Mucosa of gallbladder (tissue), 1 donor: ENCODE data around the gene ZBTB8B. TPM values are rescaled to one million over a fixed set of nuclear protein-coding genes. Genes with fewer than 3 reads are reported as not detected.

Experiments used
- DNase-seq: peaks from one replicate; pipeline ENCODE4 v3.0.0-alpha.2; 2020; ENCODE audit warnings: low spot score
- total RNA-seq: library from RNA; stranded (reverse); gene quantifications from one replicate; pipeline ENCODE4 v1.2.1, GENCODE V29; 2021
- donor health status: DM: no; HTN: no; CAD: no.

ZBTB8B gene
- total RNA-seq, 1 donor from 2014 or later: 0.03 TPM

GRCh38 chr1:32507021-32507420 is 42.1 kb downstream of the ZBTB8B start:
- no peak for DNase-seq

- no peak for DNase-seq
These were observed 43.9 kb downstream of the ZBTB8B start for GRCh38 chr1:32508761-32509160.

- DNase-seq: no peak
These were observed 45.1 kb downstream of the ZBTB8B start for GRCh38 chr1:32509939-32510338.

Other genes starting within 250 kb of the ZBTB8B start
- 35.1 TPM for gene TMEM234, start 242.7 kb upstream of the ZBTB8B start, total RNA-seq
- 132 TPM for gene EIF3I, start 242.7 kb upstream of the ZBTB8B start, total RNA-seq
- gene FAM167B, start 217.8 kb upstream of the ZBTB8B start, total RNA-seq: 7.6 TPM
- 11.5 TPM for gene LCK, start 213.8 kb upstream of the ZBTB8B start, total RNA-seq
- 166 TPM for gene HDAC1, start 173.0 kb upstream of the ZBTB8B start, total RNA-seq
- 303 TPM for gene MARCKSL1, start 128.8 kb upstream of the ZBTB8B start, total RNA-seq
- 11.1 TPM for gene FAM229A, start 102.6 kb upstream of the ZBTB8B start, total RNA-seq
- 3.3 TPM for gene TSSK3, start 102.5 kb upstream of the ZBTB8B start, total RNA-seq
- gene BSDC1, start 70.6 kb upstream of the ZBTB8B start, total RNA-seq: 101 TPM
- 7.3 TPM for gene ZBTB8A, start 74.4 kb downstream of the ZBTB8B start, total RNA-seq
- gene ZBTB8OS, start 185.5 kb downstream of the ZBTB8B start, total RNA-seq: 29.9 TPM
- 174 TPM for gene RBBP4, start 186.1 kb downstream of the ZBTB8B start, total RNA-seq
- gene SYNC, start 237.7 kb downstream of the ZBTB8B start, total RNA-seq: 17.4 TPM